Naive thymus-derived CD8-positive, alpha-beta T cell (primary cell): ENCODE results near the gene ATF6B. TPM values are rescaled to one million over a fixed set of nuclear protein-coding genes. Genes with fewer than 3 reads are reported as not detected.
"Not testable (repeated sequence)": the region's sequence is repeated elsewhere in the genome, so short reads cannot be mapped to it uniquely, and the experiment has no call there.

Source experiments
- ATAC-seq, 2 donors: fragments of 150-1000 bp; cut with Tn5 transposase in 1 of 2; sonication (Bioruptor Pico), chemical (Tn5 transposase) in 1 of 2; 1 replicate in 1 of 2; 2 replicates in 1 of 2; pipeline ENCODE4 v1.10.0; 2021; ENCODE audit warnings: mild to moderate bottlenecking in 2 of 2, moderate library complexity in 2 of 2
- POLR2A ChIA-PET: fragments of 350-600 bp; sonication (Branson Sonifier 250); formaldehyde crosslinking; loops from one replicate; lab custom pipeline; 2021; ENCODE audit warnings: antibody characterized with exemption; lab: Charles Lee
- DNase-seq, 10 donors: peaks; one replicate each; pipeline versions ENCODE4 v3.0.0 to v3.0.0-alpha.2; 2020 to 2022
- H3K27ac Mint-ChIP-seq, 10 donors: one replicate each; pipeline ENCODE4 v1.8.0; 2020 to 2022; ENCODE audit warnings: mild to moderate bottlenecking in 10 of 10, mixed read lengths in 10 of 10, moderate library complexity in 4 of 10, inconsistent platforms in 1 of 10
- H3K27me3 Mint-ChIP-seq, 5 donors: one replicate each; pipeline ENCODE4 v1.8.0; 2021 to 2022; ENCODE audit warnings: mixed read lengths in 5 of 5
- H3K36me3 Mint-ChIP-seq, 3 donors: one replicate each; pipeline ENCODE4 v1.8.0; 2020 to 2022; ENCODE audit warnings: mixed read lengths in 3 of 3, mild to moderate bottlenecking in 2 of 3, inconsistent platforms in 1 of 3
- H3K4me1 Mint-ChIP-seq, 4 donors: one replicate each; pipeline ENCODE4 v1.8.0; 2021 to 2022; ENCODE audit warnings: mixed read lengths in 4 of 4
- H3K4me3 Mint-ChIP-seq, 10 donors: one replicate each; pipeline ENCODE4 v1.8.0; 2020 to 2022; ENCODE audit warnings: mild to moderate bottlenecking in 10 of 10, mixed read lengths in 10 of 10, moderate library complexity in 6 of 10, inconsistent platforms in 1 of 10
- H3K9me3 Mint-ChIP-seq, 9 donors: one replicate each; pipeline ENCODE4 v1.8.0; 2020 to 2022; ENCODE audit warnings: mixed read lengths in 9 of 9, mild to moderate bottlenecking in 3 of 9, inconsistent platforms in 1 of 9, moderate library complexity in 1 of 9
- polyA plus RNA-seq, 3 donors: library from polyadenylated mRNA; unstranded; fragments of 300-500 nt; fragmentation: Illumina TruSeq; gene quantifications; one replicate each; pipeline ENCODE4 v1.2.3, GENCODE V29; 2021
- total RNA-seq, 8 experiments: library from RNA in 2 of 8; stranded (reverse) in 2 of 8; gene quantifications; one replicate each; pipeline ENCODE4 v1.2.3 and lab custom pipeline; 2021 to 2026

ATF6B gene
- total and polyA plus RNA-seq, 5 experiments from 2014 or later: 17.5 to 141 (median 25.7) TPM

DNA sequence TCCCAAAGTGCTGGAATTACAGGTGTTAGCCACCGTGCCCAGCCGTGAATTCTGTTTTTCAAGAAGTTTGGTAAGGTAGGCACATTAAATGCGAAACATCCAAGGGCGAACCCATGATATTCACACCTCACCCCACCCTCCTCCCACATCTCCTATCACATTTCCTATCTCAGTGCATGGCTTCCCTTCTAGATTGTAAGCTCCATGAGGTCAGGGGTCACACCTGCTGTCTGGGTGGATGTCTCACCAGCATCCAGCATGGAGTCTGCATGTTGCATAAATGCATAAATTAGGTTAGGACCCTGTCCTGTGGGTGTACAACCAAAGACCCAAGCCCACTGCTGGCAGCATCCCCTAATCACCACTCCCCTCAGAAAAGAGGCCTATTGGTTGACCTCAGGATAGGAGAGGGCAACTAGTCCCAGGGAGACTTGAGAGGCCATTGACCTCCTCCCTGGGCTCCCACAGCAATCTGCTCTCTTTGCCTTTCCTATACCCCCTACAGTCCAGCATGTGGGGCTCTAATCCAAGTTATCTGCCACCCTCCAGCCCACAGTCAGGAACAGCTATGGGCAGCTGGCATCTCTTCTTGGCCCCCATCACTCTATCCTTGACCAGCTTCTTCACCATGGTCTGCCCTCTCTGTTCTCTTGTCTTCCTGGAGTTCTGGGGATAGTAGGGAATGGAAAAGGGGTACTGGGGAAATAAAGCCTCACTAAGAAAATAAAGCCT is 19.5 kb upstream of the ATF6B start:
- Mint-ChIP-seq H3K36me3 (peaks cover 0 to 5% (median 0%) of the 10 kb centered on the region in 3 donors), H3K4me1 (peaks cover 28 to 43% (median 39%) of the 10 kb centered on the region in 4 donors), H3K27me3 (peaks cover 0 to 34% (median 4%) of the 10 kb centered on the region in 5 donors), H3K27ac (peak overlapping the region in 3 of 10 donors; percentile 5 to 91 (median 63)), H3K9me3 (no peaks in the 10 kb centered on the region), H3K4me3 (no peak overlapping the region)
- DNase-seq: peak in 1 of 10 donors; percentile 23
- POLR2A ChIA-PET: interaction anchor here (0.6 to 1.5 kb wide), 5 partner anchors 12 to 1153 kb away, joined by 3 to 4 read pairs (median 3); partner anchors contain the start of gene ATF6B
- ATAC-seq: no peak

DNA sequence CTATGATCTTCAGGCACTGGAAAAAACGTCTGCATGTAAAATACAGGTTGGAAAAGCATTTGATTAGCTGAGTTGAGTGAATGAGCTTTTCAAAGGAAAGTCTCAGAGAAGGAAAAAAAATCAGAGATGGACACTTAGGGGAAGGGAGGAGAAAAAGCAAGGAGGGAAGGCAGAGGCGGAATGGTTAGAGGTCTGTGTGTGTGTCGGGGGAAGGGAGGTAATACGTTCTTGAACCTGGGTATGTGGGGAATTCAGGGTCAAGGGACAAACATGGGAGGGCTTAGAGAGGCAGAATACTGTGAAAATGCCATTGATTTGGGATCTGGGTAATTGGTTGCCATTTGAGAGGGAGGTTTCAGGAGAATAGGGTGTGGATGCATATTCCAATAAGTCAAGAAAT is 18.6 kb upstream of the ATF6B start:
- POLR2A ChIA-PET: interaction anchor here (0.8 kb wide), 1 partner anchor 16 kb away, joined by 3 read pairs; the partner anchor contains the start of gene FKBPL
- DNase-seq (no peak), ATAC-seq (no peak)
- peak overlapping the region in 3 of 10 donors; percentile 1 to 26 (median 6) for H3K27ac Mint-ChIP-seq
- peak overlapping the region in 1 of 10 donors; percentile 11 for H3K4me3 Mint-ChIP-seq
- no peaks in the 10 kb centered on the region for H3K9me3 Mint-ChIP-seq
- H3K4me1 Mint-ChIP-seq: peaks cover 25 to 35% (median 32%) of the 10 kb centered on the region in 4 donors
- H3K36me3 Mint-ChIP-seq: peaks cover 0 to 5% (median 0%) of the 10 kb centered on the region in 3 donors
- H3K27me3 Mint-ChIP-seq: peaks cover 0 to 38% (median 8%) of the 10 kb centered on the region in 5 donors

DNA sequence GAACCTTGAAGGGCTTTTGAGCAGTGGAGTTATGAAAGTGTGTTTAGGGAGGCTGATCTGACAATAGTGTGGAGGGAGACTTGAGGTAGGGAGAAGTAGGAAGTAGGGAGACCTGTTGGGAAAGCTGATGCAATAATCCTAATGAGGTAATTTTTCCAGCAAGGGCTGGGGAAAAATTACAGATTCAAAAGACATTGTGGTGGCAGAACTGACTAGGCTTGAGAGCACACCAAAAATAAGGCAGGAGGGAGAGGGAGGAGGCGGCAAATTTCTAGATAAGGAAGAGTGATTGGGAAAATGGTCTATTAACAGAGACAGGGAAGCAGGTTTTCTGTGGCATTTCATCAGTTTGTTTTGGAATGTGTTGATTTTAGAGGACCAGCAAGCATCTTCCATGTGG is 18.2 kb upstream of the ATF6B start:
- no peaks in the 10 kb centered on the region for H3K9me3 Mint-ChIP-seq
- DNase-seq (no peak), ATAC-seq (no peak)
- H3K27me3 Mint-ChIP-seq: peaks cover 0 to 39% (median 9%) of the 10 kb centered on the region in 5 donors
- POLR2A ChIA-PET: interaction anchor here (0.8 kb wide), 1 partner anchor 16 kb away, joined by 3 read pairs; the partner anchor contains the start of gene FKBPL
- peaks cover 24 to 31% (median 30%) of the 10 kb centered on the region in 4 donors for H3K4me1 Mint-ChIP-seq
- H3K4me3 Mint-ChIP-seq: no peak overlapping the region
- H3K27ac Mint-ChIP-seq: peak overlapping the region in 1 of 10 donors; percentile 1
- H3K36me3 Mint-ChIP-seq: peaks cover 0 to 5% (median 0%) of the 10 kb centered on the region in 3 donors

DNA sequence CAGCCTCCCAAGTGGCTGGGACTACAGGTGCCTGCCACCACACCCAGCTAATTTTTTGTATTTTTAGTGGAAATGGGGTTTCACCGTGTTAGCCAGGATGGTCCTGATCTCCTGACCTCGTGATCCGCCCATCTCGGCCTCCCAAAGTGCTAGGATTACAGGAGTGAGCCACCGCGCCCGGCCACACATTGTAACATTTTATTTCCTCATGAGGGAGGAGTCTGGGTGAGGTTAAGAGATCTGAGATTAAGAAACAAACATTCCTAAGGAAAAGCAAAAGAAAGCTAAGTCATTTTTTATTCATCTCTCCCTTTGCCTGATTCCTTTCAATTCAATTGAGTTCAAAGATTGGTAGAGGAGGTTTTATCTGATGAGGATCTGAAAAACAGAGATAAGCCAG is 16.2 kb upstream of the ATF6B start:
- H3K9me3 Mint-ChIP-seq, H3K36me3 Mint-ChIP-seq, DNase-seq, H3K27ac Mint-ChIP-seq, POLR2A ChIA-PET, H3K4me3 Mint-ChIP-seq, ATAC-seq: not testable (repeated sequence)
- Mint-ChIP-seq H3K27me3 (peaks cover 0 to 29% (median 5%) of the 10 kb centered on the region in 5 donors), H3K4me1 (peaks cover 12 to 19% (median 15%) of the 10 kb centered on the region in 4 donors)

DNA sequence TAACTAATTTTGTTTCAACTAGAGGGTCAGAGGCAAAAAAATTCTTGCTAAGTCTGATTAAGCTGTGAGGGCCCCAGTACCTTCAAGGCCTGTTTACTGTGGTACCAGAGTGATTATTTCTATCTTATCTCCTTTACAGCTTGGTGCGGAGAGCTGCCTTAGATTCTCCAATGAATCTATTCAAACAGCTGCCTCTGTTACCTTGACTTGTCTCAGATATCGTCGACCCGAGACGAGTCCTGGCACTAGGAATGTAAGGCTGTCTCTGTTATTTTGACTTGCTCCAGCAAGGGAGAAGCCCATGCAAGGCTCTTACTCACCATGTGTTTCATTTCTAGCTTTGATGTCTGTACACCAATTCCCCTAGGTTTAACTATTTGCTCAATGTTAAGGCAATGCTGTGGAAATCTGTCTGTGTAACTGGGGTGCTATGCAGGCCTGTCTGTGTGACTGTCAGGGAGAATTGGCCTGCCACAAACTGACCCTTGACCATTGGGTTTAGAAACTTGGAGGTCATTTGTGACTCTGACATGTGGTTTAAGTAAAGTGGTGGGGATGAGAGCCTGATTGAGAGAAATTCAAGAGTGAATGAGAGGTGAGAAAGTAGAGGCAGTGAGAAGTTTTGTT is 12.5 kb upstream of the ATF6B start:
- Mint-ChIP-seq H3K27ac (no peak overlapping the region), H3K27me3 (peaks cover 0 to 8% (median 5%) of the 10 kb centered on the region in 5 donors), H3K4me3 (no peak overlapping the region), H3K36me3 (no peaks in the 10 kb centered on the region), H3K4me1 (peaks cover 0 to 2% (median 0%) of the 10 kb centered on the region in 4 donors), H3K9me3 (no peaks in the 10 kb centered on the region)
- DNase-seq (peak in 1 of 10 donors; percentile 2), ATAC-seq (no peak)
- POLR2A ChIA-PET: interaction anchor here (0.6 to 2.0 kb wide), 2 partner anchors 10 to 1515 kb away, joined by 4 read pairs; partner anchors contain the start of gene FKBPL

DNA sequence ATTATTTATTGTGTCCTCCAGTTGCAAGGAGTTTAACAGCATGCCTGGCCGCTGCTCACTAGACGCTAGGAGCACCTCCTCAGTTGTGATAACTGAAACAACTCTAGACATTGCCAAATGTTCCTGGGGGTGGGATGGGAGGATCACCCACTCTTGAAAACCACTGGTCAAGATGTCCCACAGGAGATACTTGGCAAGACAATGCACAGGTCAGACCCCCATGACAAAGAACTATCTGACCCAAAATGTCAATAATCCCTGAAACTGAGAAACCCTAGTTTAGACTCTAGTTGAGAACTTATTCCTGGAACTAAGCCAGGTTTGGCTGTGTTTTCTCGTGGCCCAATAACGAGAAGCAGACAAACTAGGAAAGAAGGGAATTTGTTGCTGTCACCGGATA is 11.5 kb upstream of the ATF6B start:
- POLR2A ChIA-PET: interaction anchor here (2.0 kb wide), 1 partner anchor 10 kb away, joined by 4 read pairs; the partner anchor contains the start of gene FKBPL
- Mint-ChIP-seq H3K27me3 (peaks cover 0 to 8% (median 5%) of the 10 kb centered on the region in 5 donors), H3K36me3 (no peaks in the 10 kb centered on the region), H3K9me3 (no peaks in the 10 kb centered on the region), H3K4me3 (no peak overlapping the region), H3K4me1 (peaks cover 0 to 2% (median 0%) of the 10 kb centered on the region in 4 donors), H3K27ac (no peak overlapping the region)
- ATAC-seq (no peak), DNase-seq (no peak)

DNA sequence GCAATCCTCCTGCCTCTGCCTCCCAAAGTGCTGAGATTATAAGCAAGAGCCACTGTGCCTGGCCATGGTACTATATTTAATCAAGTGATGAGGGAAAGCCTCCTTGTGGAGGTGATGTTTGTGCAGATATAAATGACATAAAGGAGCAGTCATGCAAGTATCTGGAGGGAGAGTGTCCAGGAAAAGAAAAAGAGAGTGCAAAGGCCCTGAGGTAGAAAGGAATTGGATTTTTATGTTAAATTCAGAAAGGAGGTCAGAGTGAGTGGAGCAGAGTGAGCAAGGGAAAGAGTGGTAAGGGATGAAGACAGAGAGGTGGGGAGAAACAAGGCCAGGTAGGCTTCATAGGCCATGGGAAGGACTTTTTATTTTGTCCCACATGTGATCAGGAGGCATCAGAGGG is 9.4 kb upstream of the ATF6B start:
- no peak for DNase-seq
- peaks cover 0 to 2% (median 0%) of the 10 kb centered on the region in 4 donors for H3K4me1 Mint-ChIP-seq
- H3K36me3 Mint-ChIP-seq: no peaks in the 10 kb centered on the region
- H3K27me3 Mint-ChIP-seq: peaks cover 0 to 10% (median 6%) of the 10 kb centered on the region in 5 donors
- POLR2A ChIA-PET: no interaction called here
- no peak overlapping the region for H3K4me3 Mint-ChIP-seq
- H3K27ac Mint-ChIP-seq: peak overlapping the region in 3 of 10 donors; percentile 1 to 19 (median 6)
- no peak for ATAC-seq
- H3K9me3 Mint-ChIP-seq: no peaks in the 10 kb centered on the region

DNA sequence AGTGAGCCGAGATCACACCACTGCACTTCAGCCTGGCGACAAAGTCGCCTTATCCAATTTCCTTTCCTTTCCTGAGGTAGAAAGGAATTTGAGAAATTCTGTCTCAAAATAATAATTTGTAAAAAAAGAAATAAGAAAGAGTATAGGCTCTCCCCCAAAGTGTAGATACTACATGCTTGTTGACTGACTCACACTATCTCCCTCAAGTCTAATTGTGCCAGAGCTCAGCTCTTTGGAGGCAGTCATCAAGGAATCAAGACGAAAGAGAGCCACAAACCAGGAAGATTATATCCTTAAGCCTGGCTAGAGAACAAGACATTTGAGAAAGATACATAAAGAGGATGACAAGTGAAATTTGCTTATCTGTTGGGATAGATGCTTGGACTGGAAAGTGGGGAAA is 5.7 kb upstream of the ATF6B start:
- H3K4me1 Mint-ChIP-seq: peaks cover 5 to 16% (median 15%) of the 10 kb centered on the region in 4 donors
- H3K36me3 Mint-ChIP-seq: no peaks in the 10 kb centered on the region
- no peak overlapping the region for H3K4me3 Mint-ChIP-seq
- H3K9me3 Mint-ChIP-seq: no peaks in the 10 kb centered on the region
- H3K27ac Mint-ChIP-seq: no peak overlapping the region
- POLR2A ChIA-PET: no interaction called here
- DNase-seq (no peak), ATAC-seq (no peak)
- H3K27me3 Mint-ChIP-seq: peaks cover 0 to 3% (median 0%) of the 10 kb centered on the region in 5 donors

DNA sequence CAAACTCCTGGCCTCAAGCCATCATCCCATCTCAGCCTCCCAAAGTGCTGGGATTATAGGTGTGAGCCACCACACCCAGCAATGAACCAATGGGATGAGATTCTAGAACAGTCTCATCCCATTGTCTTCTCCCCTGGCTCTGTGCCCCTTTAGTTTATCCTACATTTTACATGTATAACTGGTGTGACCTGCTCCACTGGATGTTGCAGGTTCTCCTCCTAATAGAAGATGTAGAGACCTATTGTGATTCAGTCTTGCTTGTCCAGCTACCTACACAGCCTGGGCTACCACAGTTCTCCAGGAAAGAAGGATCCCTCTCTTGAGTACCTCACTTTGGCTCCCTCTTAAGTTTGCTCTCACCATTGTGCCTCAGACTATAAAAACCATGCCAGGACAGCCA is 4.1 kb upstream of the ATF6B start:
- DNase-seq: peak in 1 of 10 donors; percentile 15
- Mint-ChIP-seq H3K4me3 (peak overlapping the region in 4 of 10 donors; percentile 6 to 54 (median 27)), H3K9me3 (no peaks in the 10 kb centered on the region), H3K36me3 (peaks cover 0 to 3% (median 0%) of the 10 kb centered on the region in 3 donors), H3K27me3 (peaks cover 0 to 3% (median 0%) of the 10 kb centered on the region in 5 donors), H3K27ac (peak overlapping the region in 2 of 10 donors; percentile 11 to 22), H3K4me1 (peaks cover 12 to 32% (median 31%) of the 10 kb centered on the region in 4 donors)
- POLR2A ChIA-PET: interaction anchor here (0.9 to 6.7 kb wide), 2 partner anchors 23 to 61 kb away, joined by 3 to 116 read pairs; partner anchors contain the start of genes GPSM3 and PBX2
- ATAC-seq: no peak

DNA sequence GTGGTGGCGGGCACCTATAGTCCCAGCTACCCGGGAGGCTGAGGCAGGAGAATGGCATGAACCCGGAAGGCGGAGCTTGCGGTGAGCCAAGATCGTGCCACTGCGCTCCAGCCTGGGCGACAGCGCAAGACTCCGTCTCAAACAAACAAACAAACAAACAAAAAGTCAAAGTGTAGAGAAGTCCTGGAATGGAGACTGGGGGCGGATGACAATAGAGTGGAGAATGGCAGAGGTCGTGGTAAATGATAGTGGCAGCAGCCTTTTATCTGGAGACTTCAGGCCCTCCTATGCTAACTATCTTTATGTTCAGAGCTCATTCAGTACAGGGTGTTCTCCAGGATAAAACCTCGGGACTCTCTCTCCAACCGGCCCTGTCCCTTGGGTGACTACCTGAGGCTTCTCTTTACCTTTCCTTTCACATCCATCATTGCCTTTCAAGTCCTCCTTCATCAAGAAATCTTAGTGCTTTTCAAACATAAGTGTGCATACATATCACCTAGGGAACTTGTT is 3.4 kb upstream of the ATF6B start:
- peaks cover 0 to 3% (median 0%) of the 10 kb centered on the region in 5 donors for H3K27me3 Mint-ChIP-seq
- peak overlapping the region; percentile 9 to 72 (median 50) for H3K4me3 Mint-ChIP-seq
- H3K9me3 Mint-ChIP-seq: no peaks in the 10 kb centered on the region
- DNase-seq: peak in 1 of 10 donors; percentile 27
- H3K4me1 Mint-ChIP-seq: peaks cover 17 to 38% (median 37%) of the 10 kb centered on the region in 4 donors
- peaks cover 0 to 6% (median 0%) of the 10 kb centered on the region in 3 donors for H3K36me3 Mint-ChIP-seq
- POLR2A ChIA-PET: interaction anchor here (0.9 to 6.7 kb wide), 5 partner anchors 21 to 159 kb away, joined by 3 to 116 read pairs (median 21); partner anchors contain the start of genes AGPAT1, DXO, GPSM3 and PBX2
- no peak for ATAC-seq
- H3K27ac Mint-ChIP-seq: peak overlapping the region in 3 of 10 donors; percentile 25 to 68 (median 50)

DNA sequence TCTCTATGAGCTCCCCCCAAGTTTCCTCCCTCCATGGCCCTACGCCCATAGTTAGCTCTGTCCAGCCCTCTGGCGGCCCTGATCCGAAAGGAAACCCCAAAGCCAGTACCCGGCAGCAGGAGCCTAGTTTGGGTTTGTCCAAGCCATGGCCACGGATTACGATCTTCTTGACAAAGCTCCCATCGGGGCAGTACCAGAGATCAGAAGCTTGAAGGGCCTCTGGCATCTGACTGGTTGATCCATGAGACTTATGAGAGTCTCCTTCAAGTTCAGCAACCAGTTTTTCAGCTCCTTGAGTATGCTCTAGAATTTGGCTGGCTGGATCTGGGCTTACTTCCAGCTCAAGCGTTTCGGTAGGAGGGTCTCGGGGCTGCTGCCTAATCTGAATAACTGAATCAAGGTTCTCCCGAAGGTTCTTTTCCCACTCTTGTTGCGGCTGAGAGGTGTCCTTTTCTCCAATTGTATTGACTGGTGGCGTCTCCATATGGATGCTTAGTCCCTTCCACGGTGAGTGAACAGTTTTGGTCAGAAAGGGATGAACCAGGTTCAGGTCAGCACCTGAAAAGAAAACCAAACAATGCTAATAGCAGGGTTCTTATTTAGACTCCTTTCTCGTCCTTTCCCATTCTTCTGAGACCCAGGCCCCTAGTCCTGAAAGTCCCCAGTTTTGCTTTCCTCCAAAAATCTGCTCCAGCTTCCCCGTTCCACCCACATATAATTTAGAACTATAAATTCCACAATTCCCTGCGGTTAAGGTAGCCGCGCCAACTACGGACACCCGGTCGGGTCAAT is 1.4 kb upstream of the ATF6B start:
- H3K4me1 Mint-ChIP-seq: peaks cover 23 to 49% (median 49%) of the 10 kb centered on the region in 4 donors
- DNase-seq: peak in 1 of 10 donors; percentile 59
- ATAC-seq: no peak

More for the DNA sequence above, 1.4 kb upstream of the ATF6B start:
- POLR2A ChIA-PET: interaction anchor here (0.6 to 6.7 kb wide), 13 partner anchors 11 to 843 kb away, joined by 3 to 116 read pairs (median 4); partner anchors contain the start of genes AGPAT1, GPSM3, PBX2 and PRRT1
- H3K27ac Mint-ChIP-seq: peak overlapping the region; percentile 90 to 99 (median 95)
- H3K36me3 Mint-ChIP-seq: peaks cover 5 to 17% (median 5%) of the 10 kb centered on the region in 3 donors
- peaks cover 0 to 3% (median 0%) of the 10 kb centered on the region in 5 donors for H3K27me3 Mint-ChIP-seq
- H3K4me3 Mint-ChIP-seq: peak overlapping the region; percentile 90 to 98 (median 95)
- H3K9me3 Mint-ChIP-seq: no peaks in the 10 kb centered on the region
